Thyroid gland (tissue), 4 donors: ENCODE data around the gene PLCB1. TPM values are rescaled to one million over a fixed set of nuclear protein-coding genes. Genes with fewer than 3 reads are reported as not detected.

ENCODE experiments used
- DNase-seq, 2 donors: peaks; one replicate each; pipeline ENCODE4 v3.0.0-alpha.2; 2019
- H3K27ac ChIP-seq, 3 donors: fragments of 200-600 bp; sonication (generic); 1 replicate in 2 of 3; 2 replicates in 1 of 3; pipeline ENCODE4 v1.5.1; 2016 to 2019; ENCODE audit warnings: mild to moderate bottlenecking in 1 of 3, moderate library complexity in 1 of 3
- H3K27me3 ChIP-seq: fragments of 200-600 bp; sonication (generic); one replicate; pipeline ENCODE4 v1.5.1; 2019
- H3K36me3 ChIP-seq, 2 donors: fragments of 200-600 bp; sonication (generic); one replicate each; pipeline ENCODE4 v1.5.1; 2016 to 2019
- H3K4me1 ChIP-seq, 2 donors: fragments of 200-600 bp; sonication (generic); one replicate each; pipeline ENCODE4 v1.5.1; 2017 to 2019
- H3K4me3 ChIP-seq, 3 donors: fragments of 200-600 bp; sonication (generic); replicated peaks in 1 of 3; 1 replicate in 2 of 3; 2 replicates in 1 of 3; pipeline ENCODE4 v1.5.1; 2016; ENCODE audit warnings: mild to moderate bottlenecking in 1 of 3
- H3K9me3 ChIP-seq: fragments of 200-600 bp; sonication (generic); one replicate; pipeline ENCODE4 v1.5.1; 2017
- CTCF ChIP-seq, 6 experiments: fragments of 200-600 bp in 3 of 6; fragments of 450-650 bp in 3 of 6; sonication (generic) in 3 of 6; IDR thresholded peaks; one replicate each; pipeline ENCODE4 v1.5.1; 2016 to 2019; ENCODE audit warnings: antibody characterized with exemption in 6 of 6, mild to moderate bottlenecking in 2 of 6, inconsistent platforms in 1 of 6, moderate library complexity in 1 of 6
- POLR2A ChIP-seq, 2 donors: fragments of 450-650 bp; IDR thresholded peaks; one replicate each; pipeline ENCODE4 v1.6.1; 2017; ENCODE audit warnings: antibody characterized with exemption in 2 of 2, mild to moderate bottlenecking in 2 of 2, moderate library complexity in 1 of 2
- WGBS, 2 donors: methylation state at CpG; one replicate each; pipeline ENCODE4 v1.1.5; 2017; 5-methylcytosine and 5-hydroxymethylcytosine counted together
- intact Hi-C: fragments of 100-400 bp; cut with DNase I; formaldehyde crosslinking; loops from one replicate; pipeline ENCODE4 v1.15.1; 2023
- total RNA-seq, 4 donors: library from RNA; depleted of rRNA; stranded (reverse); fragments of >200 nt; gene quantifications; one replicate each; pipeline ENCODE4 v1.2.3, GENCODE V29; 2016

PLCB1 gene
- total RNA-seq, 4 donors from 2014 or later, result 7.3 to 14.1 (median 11.0) TPM

- no peak for DNase-seq
- Histone ChIP-seq H3K4me1 (no peaks in the 10 kb centered on the region), H3K4me3 (no peak overlapping the region), H3K27me3 (no peaks in the 10 kb centered on the region), H3K36me3 (no peaks in the 10 kb centered on the region), H3K27ac (no peak overlapping the region), H3K9me3 (no peaks in the 10 kb centered on the region)
- 89 to 93% methylated on average over 1 of the region's 1 CpG for WGBS, 2 donors
- intact Hi-C loops, result loop anchor here (10.0 kb wide), 2 partner anchors 615 to 865 kb away; no protein-coding TSS in a partner anchor
- TF ChIP-seq CTCF (IDR thresholded peaks at IDR 0.05), result no peak
- no peak for TF ChIP-seq POLR2A (IDR thresholded peaks at IDR 0.05)
Measured at GRCh38 chr20:8749986-8750385, 617.9 kb downstream of the PLCB1 start.

- DNase-seq, result no peak
- WGBS, 2 donors, result 82 to 84% methylated on average over 3 of the region's 3 CpGs
- H3K4me1 ChIP-seq, result peaks cover 0 to 5% of the 10 kb centered on the region in 2 donors
- no peaks in the 10 kb centered on the region for H3K27me3 ChIP-seq
- H3K27ac ChIP-seq, result no peak overlapping the region
- no peaks in the 10 kb centered on the region for H3K9me3 ChIP-seq
- TF ChIP-seq POLR2A (IDR thresholded peaks at IDR 0.05) (no peak), CTCF (IDR thresholded peaks at IDR 0.05) (no peak)
- intact Hi-C loops, result loop anchor here (10.0 kb wide), 2 partner anchors 609 to 859 kb away; no protein-coding TSS in a partner anchor
- H3K36me3 ChIP-seq, result no peaks in the 10 kb centered on the region
- no peak overlapping the region for H3K4me3 ChIP-seq
Measured at GRCh38 chr20:8755340-8756118, 623.5 kb downstream of the PLCB1 start.

- TF ChIP-seq POLR2A (IDR thresholded peaks at IDR 0.05), result no peak
- TF ChIP-seq CTCF (IDR thresholded peaks at IDR 0.05), result no peak
- Histone ChIP-seq H3K27me3 (no peaks in the 10 kb centered on the region), H3K9me3 (no peaks in the 10 kb centered on the region), H3K4me3 (no peak overlapping the region), H3K27ac (no peak overlapping the region), H3K4me1 (peaks cover 0 to 5% of the 10 kb centered on the region in 2 donors), H3K36me3 (no peaks in the 10 kb centered on the region)
- DNase-seq, result peak; percentile 12 to 18
- intact Hi-C loops, result loop anchor here (10.0 kb wide), 2 partner anchors 608 to 858 kb away; no protein-coding TSS in a partner anchor
- WGBS, 2 donors, result 63 to 67% methylated on average over 2 of the region's 2 CpGs
Measured at GRCh38 chr20:8756410-8756809, 624.3 kb downstream of the PLCB1 start.

GRCh38 chr20:8757146-8757545, 625.1 kb downstream of the PLCB1 start:
- Histone ChIP-seq H3K4me3 (no peak overlapping the region), H3K27ac (no peak overlapping the region), H3K9me3 (no peaks in the 10 kb centered on the region), H3K4me1 (peaks cover 0 to 5% of the 10 kb centered on the region in 2 donors), H3K36me3 (no peaks in the 10 kb centered on the region), H3K27me3 (no peaks in the 10 kb centered on the region)
- TF ChIP-seq POLR2A (IDR thresholded peaks at IDR 0.05), result no peak
- no peak for TF ChIP-seq CTCF (IDR thresholded peaks at IDR 0.05)
- WGBS, 2 donors, result 71 to 77% methylated on average over 4 of the region's 4 CpGs
- intact Hi-C loops, result loop anchor here (10.0 kb wide), 2 partner anchors 608 to 858 kb away; no protein-coding TSS in a partner anchor
- no peak for DNase-seq

GRCh38 chr20:8764344-8764962, 632.4 kb downstream of the PLCB1 start:
- Histone ChIP-seq H3K4me3 (no peak overlapping the region), H3K36me3 (no peaks in the 10 kb centered on the region), H3K4me1 (no peaks in the 10 kb centered on the region), H3K27me3 (no peaks in the 10 kb centered on the region), H3K27ac (no peak overlapping the region), H3K9me3 (no peaks in the 10 kb centered on the region)
- WGBS, 2 donors, result 84 to 89% methylated on average over 4 of the region's 4 CpGs
- intact Hi-C loops, result no loop called here
- DNase-seq, result no peak
- TF ChIP-seq POLR2A (IDR thresholded peaks at IDR 0.05), result no peak
- no peak for TF ChIP-seq CTCF (IDR thresholded peaks at IDR 0.05)
